ENCODE results near the gene NOL7.

- TF ChIP-seq CTCF (IDR thresholded peaks at IDR 0.05) (no peak), POLR2A (IDR thresholded peaks at IDR 0.05) (no peak), EP300 (IDR thresholded peaks at IDR 0.05) (no peak)
These were observed 49.7 kb downstream of the NOL7 start for GRCh38 chr6:13664703-13665352.
